Transverse colon (tissue), 4 donors: ENCODE results near the gene CDH18. TPM values are rescaled to one million over a fixed set of nuclear protein-coding genes. Genes with fewer than 3 reads are reported as not detected.

Experiments used
- DNase-seq: peaks from one replicate; pipeline ENCODE4 v3.0.0-alpha.2; 2019
- H3K27ac ChIP-seq, 4 donors: fragments of 200-600 bp; sonication (generic); 2 replicates each; pipeline ENCODE4 v1.5.1; 2016 to 2018; ENCODE audit warnings: inconsistent platforms in 4 of 4
- H3K27me3 ChIP-seq: fragments of 200-600 bp; sonication (generic); 2 replicates; pipeline ENCODE4 v1.5.1; 2017; ENCODE audit warnings: inconsistent platforms
- H3K36me3 ChIP-seq, 4 donors: fragments of 200-600 bp; sonication (generic); 2 replicates each; pipeline ENCODE4 v1.5.1; 2017 to 2019; ENCODE audit warnings: inconsistent platforms in 4 of 4
- H3K4me1 ChIP-seq, 4 donors: fragments of 200-600 bp; sonication (generic); 2 replicates each; pipeline ENCODE4 v1.5.1; 2017 to 2020; ENCODE audit warnings: inconsistent platforms in 4 of 4
- H3K4me3 ChIP-seq, 4 donors: fragments of 200-600 bp; sonication (generic); 1 replicate in 1 of 4; 2 replicates in 3 of 4; pipeline versions ENCODE4 v1.5.1 to v1.6.1; 2017 to 2019; ENCODE audit warnings: inconsistent platforms in 4 of 4
- H3K9me3 ChIP-seq, 2 donors: fragments of 200-600 bp; sonication (generic); 2 replicates each; pipeline ENCODE4 v1.5.1; 2017 to 2019; ENCODE audit warnings: inconsistent platforms in 2 of 2
- CTCF ChIP-seq, 5 experiments: fragments of 200-600 bp in 3 of 5; fragments of 450-650 bp in 2 of 5; sonication (generic) in 3 of 5; IDR thresholded peaks; 1 replicate in 2 of 5; 2 replicates in 3 of 5; pipeline ENCODE4 v1.5.1; 2016 to 2017; ENCODE audit warnings: antibody characterized with exemption in 5 of 5, inconsistent platforms in 3 of 5, mild to moderate bottlenecking in 2 of 5, moderate library complexity in 1 of 5
- EP300 ChIP-seq: sonication (generic); formaldehyde crosslinking; IDR thresholded peaks from one replicate; pipeline ENCODE4 v1.6.1; 2017; ENCODE audit warnings: antibody characterized with exemption, low read depth
- POLR2A ChIP-seq: fragments of 450-650 bp; IDR thresholded peaks from one replicate; pipeline ENCODE4 v1.6.1; 2016; ENCODE audit warnings: antibody characterized with exemption, mild to moderate bottlenecking, moderate library complexity
- POLR2AphosphoS5 ChIP-seq, 3 donors: sonication (generic); formaldehyde crosslinking; IDR thresholded peaks; one replicate each; pipeline ENCODE4 v1.6.1; 2016; ENCODE audit warnings: antibody characterized with exemption in 3 of 3
- WGBS, 2 donors: methylation state at CpG; one replicate each; pipeline ENCODE4 v1.1.5; 2018; ENCODE audit warnings: low coverage in 1 of 2; 5-methylcytosine and 5-hydroxymethylcytosine counted together
- in situ Hi-C, 4 donors: fragments of 200-750 bp; cut with MboI; loops; one replicate each; pipeline versions ENCODE4 v1.15.0 to v1.15.1; 2017; ENCODE audit warnings: low sequenced_read_pairs in 3 of 4, low pct_ligation_motif_present in 1 of 4, low pct_unique_long_range_greater_than_20kb in 1 of 4
- intact Hi-C: fragments of 100-400 bp; cut with DNase I; formaldehyde crosslinking; loops from one replicate; pipeline ENCODE4 v1.15.1; 2023; ENCODE audit warnings: low total_unique reads
- total RNA-seq, 4 donors: library from RNA; depleted of rRNA; stranded (reverse); fragments of >200 nt; gene quantifications; one replicate each; pipeline ENCODE4 v1.1.0, GENCODE V29; 2016

The CDH18 gene
- total RNA-seq, 4 donors from 2014 or later = not detected

DNA sequence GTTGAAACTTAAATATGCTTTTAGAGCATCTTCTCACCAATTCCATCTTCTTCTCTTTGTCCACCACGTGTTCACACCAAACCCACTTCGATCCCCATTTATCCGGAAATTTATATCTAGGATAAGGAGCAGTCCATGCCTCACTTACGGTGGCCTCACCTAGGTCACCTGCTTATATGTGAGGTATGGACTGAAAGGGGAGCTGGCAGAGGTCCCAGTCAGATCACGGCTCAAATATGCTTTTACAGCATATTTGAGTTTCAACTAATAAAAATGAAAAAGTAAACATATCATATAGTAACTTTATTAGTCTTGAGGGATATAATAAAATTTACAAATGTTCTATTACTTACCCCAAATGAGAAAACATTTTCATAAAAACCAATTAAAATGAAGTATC is 508.4 kb downstream of the CDH18 start:
- Histone ChIP-seq H3K4me3 (no peak overlapping the region), H3K36me3 (no peaks in the 10 kb centered on the region), H3K9me3 (peaks cover 0 to 2% of the 10 kb centered on the region in 2 donors), H3K27ac (no peak overlapping the region), H3K27me3 (no peaks in the 10 kb centered on the region), H3K4me1 (no peaks in the 10 kb centered on the region)
- WGBS, 2 donors = 58 to 70% methylated on average over 5 of the region's 5 CpGs
- in situ Hi-C loops = no loop called here
- DNase-seq = no peak
- intact Hi-C loops = no loop called here
- TF ChIP-seq EP300 (no peak), POLR2A (no peak), CTCF (IDR thresholded peaks at IDR 0.05) (no peak), POLR2AphosphoS5 (IDR thresholded peaks at IDR 0.05) (no peak)

DNA sequence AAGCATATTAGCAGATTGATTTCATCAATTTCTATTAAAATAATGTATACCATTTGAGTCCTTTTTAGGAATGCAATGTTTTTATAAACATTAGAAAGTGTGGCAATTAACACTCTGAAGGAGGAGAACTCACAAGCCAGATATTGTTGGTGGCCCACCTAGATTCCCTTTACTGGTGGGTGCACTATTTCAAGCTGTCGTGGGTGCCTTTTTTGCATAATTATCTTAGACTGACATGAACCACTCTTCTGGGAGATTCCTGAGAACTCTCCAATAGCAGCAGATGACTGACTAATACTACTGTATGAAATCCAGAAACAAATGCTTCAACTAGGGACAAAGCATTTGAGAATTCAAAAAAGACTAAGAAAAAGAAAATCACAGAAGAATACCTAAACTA is 526.0 kb downstream of the CDH18 start:
- intact Hi-C loops = no loop called here
- Histone ChIP-seq H3K36me3 (no peaks in the 10 kb centered on the region), H3K27ac (no peak overlapping the region), H3K4me1 (no peaks in the 10 kb centered on the region), H3K9me3 (no peaks in the 10 kb centered on the region), H3K27me3 (no peaks in the 10 kb centered on the region), H3K4me3 (no peak overlapping the region)
- no peak for DNase-seq
- TF ChIP-seq CTCF (IDR thresholded peaks at IDR 0.05) (no peak), POLR2AphosphoS5 (IDR thresholded peaks at IDR 0.05) (no peak), POLR2A (no peak), EP300 (no peak)
- in situ Hi-C loops = no loop called here
- WGBS, 2 donors = 45 to 55% methylated on average over 1 of the region's 1 CpG

- H3K4me3 ChIP-seq = no peak overlapping the region
- in situ Hi-C loops = no loop called here
- no peaks in the 10 kb centered on the region for H3K4me1 ChIP-seq
- no peaks in the 10 kb centered on the region for H3K36me3 ChIP-seq
- WGBS, 2 donors = 72 to 86% methylated on average over 3 of the region's 3 CpGs
- H3K27ac ChIP-seq = no peak overlapping the region
- no peaks in the 10 kb centered on the region for H3K9me3 ChIP-seq
- no peaks in the 10 kb centered on the region for H3K27me3 ChIP-seq
- no peak for DNase-seq
- no peak for TF ChIP-seq EP300
- no peak for TF ChIP-seq CTCF (IDR thresholded peaks at IDR 0.05)
- no peak for TF ChIP-seq POLR2AphosphoS5 (IDR thresholded peaks at IDR 0.05)
- intact Hi-C loops = no loop called here
Observed at GRCh38 chr5:19424506-19424905, 563.5 kb downstream of the CDH18 start.
